Small intestine (tissue), 7 donors: Measurements from ENCODE around the gene C19orf12. TPM values are rescaled to one million over a fixed set of nuclear protein-coding genes. Genes with fewer than 3 reads are reported as not detected.
A peak's percentile ranks its signal among the peaks of the same experiment; 100 is the strongest.

Experiments
- DNase-seq, 2 donors: peaks; one replicate each; pipeline versions ENCODE4 v3.0.0 to v3.0.0-alpha.2; 2013
- FAIRE-seq: peaks from 2 replicates; lab custom pipeline; 2012; peaks lifted over from hg19 to GRCh38; lab: Jason Lieb, UNC
- H3K27ac ChIP-seq, 3 donors: one replicate each; pipeline ENCODE4 v1.5.1; 2013; ENCODE audit warnings: low read length in 2 of 3, mild to moderate bottlenecking in 2 of 3, control low read depth in 1 of 3, inconsistent platforms in 1 of 3, low read depth in 1 of 3, moderate library complexity in 1 of 3
- H3K27me3 ChIP-seq, 3 donors: one replicate each; pipeline ENCODE4 v1.6.1; 2013; ENCODE audit warnings: low read length in 3 of 3, inconsistent platforms in 1 of 3; ENCODE audit not compliant: control insufficient read depth in 3 of 3, insufficient read depth in 3 of 3
- H3K36me3 ChIP-seq, 3 donors: one replicate each; pipeline ENCODE4 v1.6.1; 2013; ENCODE audit warnings: low read length in 3 of 3, inconsistent platforms in 1 of 3, low read depth in 1 of 3, mild to moderate bottlenecking in 1 of 3, moderate library complexity in 1 of 3; ENCODE audit not compliant: control insufficient read depth in 3 of 3, insufficient read depth in 2 of 3
- H3K4me1 ChIP-seq, 3 donors: one replicate each; pipeline ENCODE4 v1.6.1; 2013; ENCODE audit warnings: low read length in 2 of 3, inconsistent platforms in 1 of 3, low read depth in 1 of 3, mild to moderate bottlenecking in 1 of 3, moderate library complexity in 1 of 3; ENCODE audit not compliant: control insufficient read depth in 3 of 3, insufficient read depth in 2 of 3
- H3K4me3 ChIP-seq, 3 donors: one replicate each; pipeline ENCODE4 v1.5.1; 2013; ENCODE audit warnings: low read length in 3 of 3, control low read depth in 1 of 3, inconsistent platforms in 1 of 3, low read depth in 1 of 3, mild to moderate bottlenecking in 1 of 3, moderate library complexity in 1 of 3
- H3K9me3 ChIP-seq, 2 donors: one replicate each; pipeline ENCODE4 v1.6.1; 2013; ENCODE audit warnings: low read depth in 1 of 2, low read length in 1 of 2; ENCODE audit not compliant: control insufficient read depth in 2 of 2, insufficient read depth in 1 of 2
- WGBS, 3 donors: extraction: QIAGEN DNeasy Blood & Tissue Kit; methylation state at CpG; one replicate each; pipeline ENCODE4 v1.1.7; 2013; 5-methylcytosine and 5-hydroxymethylcytosine counted together
- polyA plus RNA-seq, 4 donors: library from polyadenylated mRNA; stranded (reverse) in 3 of 4; unstranded in 1 of 4; fragments of 200-250 nt in 3 of 4; fragments of 120-200 nt in 1 of 4; gene quantifications; one replicate each; pipeline versions ENCODE4 v1.2.1 to v1.2.3, GENCODE V29; 2013
- donor health status: healthy with polysubstance abuse.
- donor health status: control.
- donor health status: control.
- donor health status: Bipolar disorder and iron deficiency.
- donor health status: healthy.

C19orf12 gene
- polyA plus RNA-seq, 4 donors = 19.0 to 26.2 (median 21.3) TPM

DNA sequence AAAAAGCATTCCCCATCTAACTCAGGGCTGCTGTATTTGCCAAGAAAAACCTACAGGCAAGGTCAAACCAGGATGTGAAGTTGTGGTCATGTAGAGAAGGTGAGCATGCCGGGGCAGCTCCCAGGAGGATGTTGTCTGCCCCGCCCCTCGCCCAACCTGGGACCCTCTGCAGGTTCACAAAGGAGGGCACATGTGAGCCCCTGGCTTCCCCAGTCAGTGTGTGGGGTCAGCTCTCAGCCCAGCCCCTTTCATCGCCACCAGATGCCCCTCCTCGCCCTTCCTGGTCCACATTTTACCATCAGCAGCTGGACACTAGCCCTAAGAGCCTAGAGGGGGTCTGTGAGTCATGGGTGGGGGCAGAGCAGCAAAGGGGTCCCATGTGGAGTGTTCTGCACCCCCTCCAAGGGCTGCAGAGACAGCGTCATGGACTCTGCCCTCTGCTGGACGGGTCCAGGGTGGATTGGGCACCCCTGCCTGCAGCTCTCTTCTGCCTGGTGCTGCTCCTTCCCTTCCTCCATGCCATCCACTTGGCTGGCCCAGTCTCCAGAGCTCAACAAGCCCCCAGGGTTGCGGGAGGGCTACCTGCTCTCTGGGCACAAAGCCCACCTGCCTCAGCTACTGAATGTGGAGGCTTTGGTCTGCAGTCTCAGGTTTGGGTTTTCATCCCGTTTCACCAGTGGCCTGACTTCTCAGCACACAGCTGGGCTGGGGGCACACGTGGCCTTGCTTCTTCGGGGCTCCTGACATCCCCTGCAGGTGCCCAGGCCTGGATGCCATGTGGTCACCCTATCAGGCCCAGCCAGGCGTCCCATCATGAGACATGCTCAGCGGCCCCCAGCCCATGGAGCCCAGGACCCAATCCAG is 46.1 kb downstream of the C19orf12 start:
- Histone ChIP-seq H3K4me3 (no peak overlapping the region), H3K36me3 (peaks cover 0 to 5% (median 0%) of the 10 kb centered on the region in 3 donors), H3K27me3 (no peaks in the 10 kb centered on the region), H3K27ac (peak overlapping the region in 1 of 3 donors; percentile 20), H3K4me1 (peaks cover 0 to 13% (median 0%) of the 10 kb centered on the region in 3 donors), H3K9me3 (no peaks in the 10 kb centered on the region)
- 70 to 83% (median 77%) methylated on average over 13 of the region's 13 CpGs for WGBS, 3 donors
- DNase-seq (no peak), FAIRE-seq (no peak)

DNA sequence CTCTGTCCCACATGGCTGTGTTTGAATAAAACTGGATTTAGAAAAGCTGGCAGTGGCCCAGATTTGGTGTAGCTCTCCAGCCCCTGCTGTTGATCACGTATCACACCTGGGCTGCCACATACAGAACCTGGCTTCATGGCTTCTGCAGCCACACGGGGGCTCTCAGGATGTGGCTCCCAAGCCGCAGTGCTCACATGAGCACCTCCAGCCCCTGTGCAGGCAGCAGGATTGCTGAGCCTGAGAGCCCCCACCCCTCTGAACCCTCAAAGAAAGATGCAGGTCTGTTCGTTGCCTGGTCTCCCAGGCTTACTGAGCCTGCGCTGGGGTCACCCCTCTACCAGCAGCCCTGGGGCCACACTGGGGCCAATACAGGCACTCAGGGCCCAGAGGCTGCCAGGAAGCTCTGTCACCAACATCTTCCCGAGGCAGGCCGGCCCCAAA is 47.1 kb downstream of the C19orf12 start:
- no peaks in the 10 kb centered on the region for H3K9me3 ChIP-seq
- FAIRE-seq (no peak), DNase-seq (peak in 1 of 2 donors; percentile 52)
- peak overlapping the region in 1 of 3 donors; percentile 66 for H3K27ac ChIP-seq
- H3K27me3 ChIP-seq = no peaks in the 10 kb centered on the region
- no peaks in the 10 kb centered on the region for H3K36me3 ChIP-seq
- H3K4me1 ChIP-seq = peaks cover 0 to 13% (median 0%) of the 10 kb centered on the region in 3 donors
- 66 to 83% (median 66%) methylated on average over 7 of the region's 7 CpGs for WGBS, 3 donors
- H3K4me3 ChIP-seq = no peak overlapping the region

DNA sequence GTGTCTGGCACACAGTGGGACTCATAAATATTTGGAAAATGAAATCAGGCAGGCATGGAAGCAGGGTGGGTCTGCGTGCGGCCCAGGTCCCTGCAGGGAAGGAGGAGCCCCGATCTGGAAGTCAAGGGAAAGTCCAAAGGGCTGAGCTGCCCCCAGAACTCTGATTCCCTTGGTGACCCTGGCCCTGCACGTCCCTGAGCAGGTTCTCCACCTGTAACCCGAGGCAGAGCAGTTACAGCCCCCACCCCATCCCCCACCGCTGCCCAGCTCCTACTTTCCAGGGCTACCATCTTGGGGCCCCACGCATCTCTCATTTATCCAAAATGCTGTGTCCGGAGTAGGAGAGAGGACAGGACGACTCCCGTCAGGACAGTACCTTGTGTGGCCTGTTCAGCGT is 47.7 kb downstream of the C19orf12 start:
- peak overlapping the region in 1 of 3 donors; percentile 70 for H3K4me3 ChIP-seq
- 64 to 82% (median 67%) methylated on average over 11 of the region's 11 CpGs for WGBS, 3 donors
- no peaks in the 10 kb centered on the region for H3K9me3 ChIP-seq
- no peak for FAIRE-seq
- H3K36me3 ChIP-seq = no peaks in the 10 kb centered on the region
- peak overlapping the region in 1 of 3 donors; percentile 85 for H3K27ac ChIP-seq
- H3K4me1 ChIP-seq = peaks cover 0 to 13% (median 0%) of the 10 kb centered on the region in 3 donors
- DNase-seq = no peak
- H3K27me3 ChIP-seq = peaks cover 0 to 3% (median 0%) of the 10 kb centered on the region in 3 donors

DNA sequence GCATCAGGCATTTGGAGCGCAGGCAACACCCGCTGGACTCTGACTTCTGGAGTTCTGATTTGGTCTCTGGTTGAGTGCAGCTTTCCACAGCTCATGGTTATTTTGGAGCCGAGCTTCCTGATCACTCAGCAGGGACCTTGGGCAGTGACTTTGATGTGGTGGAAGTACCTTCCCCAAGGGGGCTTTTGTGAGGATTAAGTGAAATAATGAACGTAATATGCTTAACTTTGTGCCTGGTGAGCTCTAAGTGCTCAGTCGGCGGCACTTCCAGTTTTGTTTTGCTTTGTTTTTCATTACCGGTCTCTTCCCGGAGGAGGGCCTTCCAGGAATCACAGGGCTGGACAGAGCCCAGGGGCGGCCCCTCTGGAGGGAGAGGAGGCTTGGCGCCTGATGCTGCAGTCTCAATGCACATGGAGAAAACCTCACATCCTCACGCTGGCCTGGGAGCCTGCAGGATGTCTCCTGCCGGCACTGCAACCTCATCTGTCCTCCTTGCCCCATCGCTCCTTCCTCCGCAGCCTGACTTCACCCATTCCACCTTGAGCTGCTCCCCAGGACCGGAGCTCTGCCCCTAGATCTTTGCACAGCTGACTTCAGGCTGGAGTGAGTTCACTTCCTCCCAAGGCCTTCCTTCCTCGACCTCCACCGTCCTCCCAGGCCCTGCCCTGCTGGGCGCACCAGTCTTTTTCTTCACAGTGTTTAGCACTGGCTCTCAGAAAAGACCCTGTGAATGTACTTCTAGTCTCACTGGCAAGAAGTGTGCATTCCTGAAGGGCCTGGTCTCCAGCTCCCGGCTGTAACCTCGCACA is 48.3 kb downstream of the C19orf12 start:
- no peaks in the 10 kb centered on the region for H3K36me3 ChIP-seq
- DNase-seq (peak; percentile 32 to 62), FAIRE-seq (no peak)
- H3K9me3 ChIP-seq = no peaks in the 10 kb centered on the region
- WGBS, 3 donors = 22 to 25% (median 24%) methylated on average over 20 of the region's 20 CpGs
- peaks cover 0 to 3% (median 0%) of the 10 kb centered on the region in 3 donors for H3K27me3 ChIP-seq
- H3K4me1 ChIP-seq = peaks cover 0 to 13% (median 0%) of the 10 kb centered on the region in 3 donors
- peak overlapping the region in 2 of 3 donors; percentile 53 to 85 for H3K27ac ChIP-seq
- peak overlapping the region; percentile 51 to 86 (median 70) for H3K4me3 ChIP-seq

DNA sequence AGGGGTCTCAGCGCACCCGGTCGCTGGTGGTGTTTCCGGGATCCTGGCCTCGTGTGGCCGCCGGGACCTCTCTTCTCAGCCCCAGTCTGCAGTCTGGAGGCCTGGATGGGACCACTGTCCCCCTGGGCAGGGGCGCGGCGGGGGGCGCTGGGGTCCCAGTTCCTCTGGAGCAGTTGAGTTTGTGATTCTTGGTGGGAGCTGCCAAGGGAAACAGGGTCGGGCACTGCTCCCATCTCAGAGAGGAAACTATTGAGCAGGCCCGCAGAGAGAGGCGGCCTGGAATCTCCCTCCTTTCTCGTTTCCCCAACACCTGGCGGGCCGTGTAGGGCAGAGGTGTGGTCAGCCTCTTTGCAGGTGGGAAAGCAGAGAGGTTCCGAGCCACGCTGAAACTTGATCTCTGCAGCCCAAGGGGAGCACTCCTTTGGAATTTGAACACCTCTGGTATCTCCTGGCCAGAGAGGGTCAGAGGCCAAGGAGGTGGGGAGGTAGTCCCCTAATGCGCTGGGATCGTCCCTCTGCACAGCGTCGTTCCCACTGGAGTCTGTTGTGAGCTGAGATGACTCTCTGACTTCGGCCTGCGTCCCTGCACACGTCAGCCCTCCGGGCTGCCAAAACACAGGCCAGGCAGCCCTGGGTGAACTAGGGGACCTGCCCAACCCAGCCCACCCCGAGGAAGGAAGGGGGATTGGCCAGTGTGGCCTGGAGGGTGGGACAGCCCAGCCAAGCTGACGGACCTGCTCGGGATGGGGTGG is 49.1 kb downstream of the C19orf12 start:
- whole genome bisulfite sequencing, 3 donors = 1 to 4% (median 3%) methylated on average over 24 to 30 of the region's 30 CpGs
- H3K27ac ChIP-seq = peak overlapping the region; percentile 36 to 85 (median 53)
- DNase-seq = peak; percentile 30 to 43
- no peaks in the 10 kb centered on the region for H3K36me3 ChIP-seq
- no peaks in the 10 kb centered on the region for H3K9me3 ChIP-seq
- H3K4me3 ChIP-seq = peak overlapping the region; percentile 51 to 86 (median 70)
- H3K4me1 ChIP-seq = peaks cover 0 to 13% (median 0%) of the 10 kb centered on the region in 3 donors
- H3K27me3 ChIP-seq = peaks cover 0 to 5% (median 0%) of the 10 kb centered on the region in 3 donors
- FAIRE-seq = no peak

DNA sequence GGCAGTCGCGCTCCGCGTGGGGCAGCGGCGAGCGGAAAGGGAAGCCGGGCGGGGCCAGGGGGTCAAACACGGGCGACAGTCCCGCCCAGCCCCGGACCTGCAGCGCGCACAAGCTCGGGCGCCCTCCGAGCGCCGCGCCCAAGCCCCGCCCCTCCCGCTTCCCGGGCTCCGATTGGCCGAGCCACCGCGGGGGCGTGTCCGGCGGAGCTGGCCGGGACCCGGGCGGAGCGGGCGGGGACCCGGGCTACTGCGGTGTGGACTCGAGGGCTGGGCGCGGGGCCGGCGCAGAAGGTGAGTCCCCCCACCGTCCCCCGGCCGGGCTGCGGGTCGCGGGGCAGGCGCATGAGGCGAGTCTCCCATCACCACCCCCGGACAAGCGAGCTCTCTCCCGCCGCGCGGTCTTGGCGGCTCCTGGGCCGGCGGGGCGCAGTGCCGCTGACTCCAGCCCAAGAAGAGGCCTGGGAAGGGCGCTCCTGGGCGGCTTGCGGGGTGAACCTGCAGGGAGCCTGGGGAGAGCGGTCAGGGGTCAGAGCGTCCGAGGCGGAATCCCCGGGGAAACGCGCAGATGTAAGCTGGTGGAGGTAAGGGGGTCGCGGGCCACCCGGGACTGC is 49.7 kb downstream of the C19orf12 start, which contains the start of gene PLEKHF1:
Gene PLEKHF1 (plus strand): TSS at position 247 of the 611 bp plus-strand sequence. CDS start 8,379 bp downstream, outside the sequence.
- peaks cover 0 to 5% (median 0%) of the 10 kb centered on the region in 3 donors for H3K27me3 ChIP-seq
- no peaks in the 10 kb centered on the region for H3K9me3 ChIP-seq
- peaks cover 0 to 13% (median 0%) of the 10 kb centered on the region in 3 donors for H3K4me1 ChIP-seq
- DNase-seq (peak; percentile 84 to 93), FAIRE-seq (no peak)
- WGBS, 3 donors = 0 to 1% (median 0%) methylated on average over 18 to 75 of the region's 75 CpGs
- H3K36me3 ChIP-seq = no peaks in the 10 kb centered on the region
- peak within 1 kb of the TSS; percentile 51 to 86 (median 70) for H3K4me3 ChIP-seq
- peak within 1 kb of the TSS; percentile 36 to 85 (median 53) for H3K27ac ChIP-seq

DNA sequence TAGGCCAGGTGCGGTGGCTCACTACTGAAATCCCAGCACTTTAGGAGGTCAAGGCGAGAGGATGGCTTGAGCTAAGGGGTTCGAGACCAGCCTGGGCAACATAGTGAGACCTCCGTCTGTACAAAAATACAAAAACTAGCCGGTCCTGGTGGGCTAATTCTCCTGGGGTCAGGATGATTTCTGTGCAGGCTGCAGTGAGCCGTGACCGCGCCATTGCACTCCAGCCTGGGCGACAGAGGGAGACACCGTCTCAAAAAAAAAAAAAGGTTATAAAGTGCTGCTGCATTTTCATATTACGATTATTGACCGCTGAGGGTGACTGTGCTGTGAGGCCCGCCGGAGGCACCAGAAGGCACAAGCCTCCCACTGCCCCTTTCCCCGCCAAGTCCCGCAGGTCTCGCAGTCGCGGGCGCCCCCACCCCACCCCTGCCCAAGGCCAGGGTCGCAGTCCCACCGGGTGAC is 50.3 kb downstream of the C19orf12 start:
- Histone ChIP-seq H3K4me3 (peak overlapping the region; percentile 15 to 70 (median 51)), H3K27ac (no peak overlapping the region), H3K9me3 (no peaks in the 10 kb centered on the region), H3K36me3 (no peaks in the 10 kb centered on the region), H3K4me1 (peaks cover 0 to 13% (median 0%) of the 10 kb centered on the region in 3 donors), H3K27me3 (peaks cover 0 to 5% (median 0%) of the 10 kb centered on the region in 3 donors)
- DNase-seq (no peak), FAIRE-seq (no peak)
- 26 to 36% (median 30%) methylated on average over 18 to 22 of the region's 22 CpGs for WGBS, 3 donors
